PFSK-1 (cell line): ENCODE measurements around the gene MBNL2.

Source experiments
- FOXP2 ChIP-seq: optimal IDR thresholded peaks from 2 replicates; pipeline ENCODE3; 2011; ENCODE audit warnings: borderline replicate concordance, control low read depth, inconsistent platforms; ENCODE audit not compliant: insufficient read depth; ENCODE audit errors: extremely low read length, extremely low read depth
- POLR2AphosphoS5 ChIP-seq: IDR thresholded peaks from 2 replicates; pipeline ENCODE4 v1.6.1; 2012; ENCODE audit warnings: low read depth, mild to moderate bottlenecking, control low read depth, low read length, moderate library complexity
- SIN3A ChIP-seq: IDR thresholded peaks from 2 replicates; pipeline ENCODE4 v1.6.1; 2012; ENCODE audit warnings: mild to moderate bottlenecking, low read length, moderate library complexity, borderline replicate concordance; ENCODE audit not compliant: insufficient read depth
- TAF1 ChIP-seq: IDR thresholded peaks from 2 replicates; pipeline ENCODE4 v1.6.1; 2012; ENCODE audit warnings: low read length, control low read depth, borderline replicate concordance; ENCODE audit not compliant: insufficient read depth
- TF ChIP-seq, protein P1 (sequence below), 2 experiments: IDR thresholded peaks; 2 replicates each; pipeline versions ENCODE4 v1.6.1 to v1.8.0; 2011 to 2012; ENCODE audit warnings: low read depth in 2 of 2, low read length in 2 of 2, control low read depth in 1 of 2, inconsistent platforms in 1 of 2, mild to moderate bottlenecking in 1 of 2, moderate library complexity in 1 of 2; ENCODE audit not compliant: insufficient read depth in 1 of 2

MBNL2 gene

DNA sequence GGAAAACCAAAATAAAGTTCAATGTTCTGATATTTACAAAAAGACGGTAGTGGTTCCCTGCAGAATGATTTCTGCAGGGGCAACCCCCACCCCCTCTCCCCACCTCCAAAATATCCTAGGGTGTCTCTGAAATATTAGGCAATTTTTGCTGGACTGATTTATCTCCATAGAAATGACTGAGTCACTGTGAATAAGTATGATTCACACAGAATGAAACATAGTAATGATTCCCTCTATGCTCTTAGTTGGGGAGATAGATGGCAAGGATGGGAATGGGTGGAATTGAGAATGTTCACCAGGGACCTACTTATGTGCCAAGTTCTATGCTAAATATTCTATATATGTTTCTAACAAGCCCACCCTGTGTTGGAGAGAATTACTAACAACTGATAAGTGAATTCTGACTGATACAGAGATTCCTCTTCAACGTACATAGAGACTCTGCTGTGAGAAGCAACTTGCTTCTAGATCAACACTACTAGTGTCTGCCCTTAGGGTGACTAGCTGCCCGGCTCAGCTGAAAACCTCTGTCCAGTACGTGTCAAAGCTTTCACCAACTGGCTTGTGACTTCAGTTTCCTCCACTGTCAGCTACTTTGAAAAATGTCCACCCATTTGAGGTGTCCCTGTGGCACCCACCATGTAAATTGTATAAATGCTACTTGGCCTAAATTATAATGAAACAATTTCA lies 173.5 kb downstream of the MBNL2 start:
- TF ChIP-seq SIN3A (no peak), TAF1 (no peak), FOXP2 (no peak), POLR2AphosphoS5 (no peak)
- TF ChIP-seq, protein P1, sequence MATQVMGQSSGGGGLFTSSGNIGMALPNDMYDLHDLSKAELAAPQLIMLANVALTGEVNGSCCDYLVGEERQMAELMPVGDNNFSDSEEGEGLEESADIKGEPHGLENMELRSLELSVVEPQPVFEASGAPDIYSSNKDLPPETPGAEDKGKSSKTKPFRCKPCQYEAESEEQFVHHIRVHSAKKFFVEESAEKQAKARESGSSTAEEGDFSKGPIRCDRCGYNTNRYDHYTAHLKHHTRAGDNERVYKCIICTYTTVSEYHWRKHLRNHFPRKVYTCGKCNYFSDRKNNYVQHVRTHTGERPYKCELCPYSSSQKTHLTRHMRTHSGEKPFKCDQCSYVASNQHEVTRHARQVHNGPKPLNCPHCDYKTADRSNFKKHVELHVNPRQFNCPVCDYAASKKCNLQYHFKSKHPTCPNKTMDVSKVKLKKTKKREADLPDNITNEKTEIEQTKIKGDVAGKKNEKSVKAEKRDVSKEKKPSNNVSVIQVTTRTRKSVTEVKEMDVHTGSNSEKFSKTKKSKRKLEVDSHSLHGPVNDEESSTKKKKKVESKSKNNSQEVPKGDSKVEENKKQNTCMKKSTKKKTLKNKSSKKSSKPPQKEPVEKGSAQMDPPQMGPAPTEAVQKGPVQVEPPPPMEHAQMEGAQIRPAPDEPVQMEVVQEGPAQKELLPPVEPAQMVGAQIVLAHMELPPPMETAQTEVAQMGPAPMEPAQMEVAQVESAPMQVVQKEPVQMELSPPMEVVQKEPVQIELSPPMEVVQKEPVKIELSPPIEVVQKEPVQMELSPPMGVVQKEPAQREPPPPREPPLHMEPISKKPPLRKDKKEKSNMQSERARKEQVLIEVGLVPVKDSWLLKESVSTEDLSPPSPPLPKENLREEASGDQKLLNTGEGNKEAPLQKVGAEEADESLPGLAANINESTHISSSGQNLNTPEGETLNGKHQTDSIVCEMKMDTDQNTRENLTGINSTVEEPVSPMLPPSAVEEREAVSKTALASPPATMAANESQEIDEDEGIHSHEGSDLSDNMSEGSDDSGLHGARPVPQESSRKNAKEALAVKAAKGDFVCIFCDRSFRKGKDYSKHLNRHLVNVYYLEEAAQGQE (IDR thresholded peaks at IDR 0.05; ENCODE audit: insufficient read depth in 1 of 2, low read depth in 2 of 2, low read length in 2 of 2), result no peak

- TF ChIP-seq POLR2AphosphoS5 (no peak), SIN3A (no peak), FOXP2 (no peak), TAF1 (no peak)
- TF ChIP-seq, protein P1 (IDR thresholded peaks at IDR 0.05; ENCODE audit: insufficient read depth in 1 of 2, low read depth in 2 of 2, low read length in 2 of 2), result no peak
Observed at GRCh38 chr13:97397267-97397666, 175.1 kb downstream of the MBNL2 start.

GRCh38 chr13:97401421-97401820 lies 179.3 kb downstream of the MBNL2 start:
- TF ChIP-seq TAF1, result no peak
- TF ChIP-seq, protein P1 (IDR thresholded peaks at IDR 0.05; ENCODE audit: insufficient read depth in 1 of 2, low read depth in 2 of 2, low read length in 2 of 2), result no peak
- TF ChIP-seq SIN3A, result no peak
- TF ChIP-seq POLR2AphosphoS5, result no peak
- TF ChIP-seq FOXP2, result no peak

GRCh38 chr13:97403893-97404750 lies 182.0 kb downstream of the MBNL2 start:
- TF ChIP-seq POLR2AphosphoS5 (no peak), SIN3A (no peak), TAF1 (no peak)
- TF ChIP-seq, protein P1 (IDR thresholded peaks at IDR 0.05; ENCODE audit: insufficient read depth in 1 of 2, low read depth in 2 of 2, low read length in 2 of 2), result no peak
